Loucy (cell line): ENCODE results near the gene PTOV1.

Experiments
- CTCF ChIP-seq: fragments of 200-600 bp; sonication (generic); conservative IDR thresholded peaks from 2 replicates; pipeline ENCODE4 v1.5.1; 2014; ENCODE audit warnings: mild to moderate bottlenecking, antibody characterized with exemption, low read length
- EZH2phosphoT487 ChIP-seq: fragments of 200-600 bp; IDR thresholded peaks from 2 replicates; pipeline ENCODE4 v1.6.1; 2018; ENCODE audit warnings: antibody characterized with exemption, mild to moderate bottlenecking, moderate library complexity, borderline replicate concordance

GRCh38 chr19:49888510-49888824, 37.5 kb downstream of the PTOV1 start:
- TF ChIP-seq CTCF (no peak), EZH2phosphoT487 (no peak)
